Measurements from ENCODE around the gene CHST1.

DNA sequence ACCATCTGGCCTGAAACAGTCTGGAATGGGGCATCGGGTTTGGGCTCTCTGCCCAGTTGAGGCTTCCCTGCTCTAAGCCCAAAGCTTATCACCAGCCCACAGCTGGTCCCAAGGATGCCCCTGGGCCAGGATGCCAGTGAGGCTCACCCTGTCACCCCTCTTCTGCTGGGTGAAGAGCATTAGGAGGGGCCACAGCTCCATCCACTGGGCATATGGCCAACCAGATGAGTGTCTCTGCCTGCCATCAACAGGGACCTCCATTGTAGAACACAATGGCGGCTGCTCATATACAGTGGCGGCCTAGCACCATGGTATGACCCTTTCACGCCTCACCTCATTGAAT lies 5.6 kb downstream of the CHST1 start:
- TF ChIP-seq GATA2 (IDR thresholded peaks at IDR 0.05; ENCODE audit: low read depth, low read length) = peak; percentile 77
- TF ChIP-seq GATA3 (IDR thresholded peaks at IDR 0.05; ENCODE audit: low read depth, low read length) = no peak
